WTC11 (cell line): ENCODE measurements around the gene MAP6. TPM values are rescaled to one million over a fixed set of nuclear protein-coding genes. Genes with fewer than 3 reads are reported as not detected.

Experiments used
- ATAC-seq: fragments of 200-7000 bp; cut with Tn5 transposase; 2 replicates; pipeline ENCODE4 v1.10.0; 2021; ENCODE audit warnings: mild to moderate bottlenecking, moderate library complexity
- CTCF ChIA-PET: fragments of 300-600 bp; sonication (Branson Sonifier 250); formaldehyde crosslinking; loops from one replicate; lab custom pipeline; 2021; ENCODE audit warnings: antibody characterized with exemption; lab: Charles Lee
- POLR2A ChIA-PET: fragments of 350-600 bp; sonication (Branson Sonifier 250); formaldehyde crosslinking; loops from one replicate; lab custom pipeline; 2021; ENCODE audit warnings: antibody characterized with exemption; lab: Charles Lee
- DNase-seq: peaks from one replicate; pipeline ENCODE4 v3.0.0; 2021; ENCODE audit warnings: low spot score
- H3K27ac Mint-ChIP-seq: 2 replicates; pipeline ENCODE4 v1.8.0; 2021; ENCODE audit warnings: mixed read lengths
- H3K27me3 Mint-ChIP-seq: 2 replicates; pipeline ENCODE4 v1.8.0; 2021; ENCODE audit warnings: low read depth, mild to moderate bottlenecking, moderate library complexity, mixed read lengths
- H3K36me3 Mint-ChIP-seq: 2 replicates; pipeline ENCODE4 v1.8.0; 2021; ENCODE audit warnings: mixed read lengths
- H3K4me1 Mint-ChIP-seq: 2 replicates; pipeline ENCODE4 v1.8.0; 2022; ENCODE audit warnings: mixed read lengths
- H3K4me3 Mint-ChIP-seq: 2 replicates; pipeline ENCODE4 v1.8.0; 2021; ENCODE audit warnings: mild to moderate bottlenecking, moderate library complexity, mixed read lengths
- H3K9me3 Mint-ChIP-seq: 2 replicates; pipeline ENCODE4 v1.8.0; 2021; ENCODE audit warnings: mixed read lengths
- ATF6 ChIP-seq: sonication (generic); formaldehyde crosslinking; IDR thresholded peaks from 2 replicates; pipeline ENCODE4 v1.8.1; 2023; ENCODE audit warnings: mild to moderate bottlenecking, missing genetic modification reagents
- E2F5 ChIP-seq: sonication (generic); formaldehyde crosslinking; IDR thresholded peaks from 2 replicates; pipeline ENCODE4 v1.8.1; 2022; ENCODE audit warnings: mild to moderate bottlenecking, moderate library complexity, missing genetic modification reagents
- EMX1 ChIP-seq: fragments of 250-450 bp; sonication (Bioruptor Pico); IDR thresholded peaks from 2 replicates; pipeline ENCODE4 v1.8.0; 2021; ENCODE audit warnings: mild to moderate bottlenecking
- ETV6 ChIP-seq: sonication (generic); formaldehyde crosslinking; IDR thresholded peaks from 2 replicates; pipeline ENCODE4 v1.8.1; 2022; ENCODE audit warnings: mild to moderate bottlenecking, missing genetic modification reagents
- FOXJ3 ChIP-seq: sonication (generic); formaldehyde crosslinking; IDR thresholded peaks from 2 replicates; pipeline ENCODE4 v1.9.0; 2021; ENCODE audit warnings: missing genetic modification reagents, mild to moderate bottlenecking, borderline replicate concordance
- FOXK1 ChIP-seq: sonication (generic); formaldehyde crosslinking; IDR thresholded peaks from 2 replicates; pipeline ENCODE4 v1.8.0; 2022; ENCODE audit warnings: mild to moderate bottlenecking, moderate library complexity, missing genetic modification reagents
- GABPB1 ChIP-seq: sonication (generic); formaldehyde crosslinking; IDR thresholded peaks from 2 replicates; pipeline ENCODE4 v1.8.1; 2023; ENCODE audit warnings: mild to moderate bottlenecking, missing genetic modification reagents
- GRHL2 ChIP-seq: fragments of 250-450 bp; sonication (Bioruptor Pico); IDR thresholded peaks from 2 replicates; pipeline ENCODE4 v1.8.0; 2022; ENCODE audit warnings: mild to moderate bottlenecking, moderate library complexity; ENCODE audit not compliant: insufficient replicate concordance, severe bottlenecking
- IRF2 ChIP-seq: sonication (generic); formaldehyde crosslinking; IDR thresholded peaks from 2 replicates; pipeline ENCODE4 v1.8.0; 2022; ENCODE audit warnings: low read depth, missing genetic modification reagents, borderline replicate concordance
- JUN ChIP-seq: sonication (generic); formaldehyde crosslinking; IDR thresholded peaks from 2 replicates; pipeline ENCODE4 v1.8.0; 2023; ENCODE audit warnings: mild to moderate bottlenecking, missing genetic modification reagents
- MAX ChIP-seq: sonication (generic); formaldehyde crosslinking; IDR thresholded peaks from 2 replicates; pipeline ENCODE4 v1.8.0; 2022; ENCODE audit warnings: mild to moderate bottlenecking, missing genetic modification reagents
- MLX ChIP-seq: sonication (generic); formaldehyde crosslinking; IDR thresholded peaks from 2 replicates; pipeline ENCODE4 v1.8.1; 2023; ENCODE audit warnings: mild to moderate bottlenecking, missing genetic modification reagents, moderate library complexity
- NR2C2 ChIP-seq: sonication (generic); formaldehyde crosslinking; IDR thresholded peaks from 2 replicates; pipeline ENCODE4 v1.8.0; 2022; ENCODE audit warnings: mild to moderate bottlenecking, missing genetic modification reagents
- NR3C1 ChIP-seq: sonication (generic); formaldehyde crosslinking; conservative IDR thresholded peaks from 2 replicates; pipeline ENCODE4 v1.8.1; 2023; ENCODE audit warnings: low read depth, mild to moderate bottlenecking, missing genetic modification reagents
- RORB ChIP-seq: fragments of 250-450 bp; sonication (Bioruptor Pico); IDR thresholded peaks from 2 replicates; pipeline ENCODE4 v1.9.0; 2021; ENCODE audit warnings: mild to moderate bottlenecking
- STAT6 ChIP-seq: sonication (generic); formaldehyde crosslinking; conservative IDR thresholded peaks from 2 replicates; pipeline ENCODE4 v1.8.1; 2023; ENCODE audit warnings: mild to moderate bottlenecking, low read depth, missing genetic modification reagents, moderate library complexity
- ZBTB21 ChIP-seq: sonication (generic); formaldehyde crosslinking; IDR thresholded peaks from 2 replicates; pipeline ENCODE4 v1.8.1; 2023; ENCODE audit warnings: mild to moderate bottlenecking, missing genetic modification reagents, borderline replicate concordance
- ZMAT4 ChIP-seq: fragments of 250-450 bp; sonication (Bioruptor Pico); IDR thresholded peaks from 2 replicates; pipeline ENCODE4 v1.9.0; 2021; ENCODE audit warnings: mild to moderate bottlenecking
- ZNF232 ChIP-seq: sonication (generic); formaldehyde crosslinking; IDR thresholded peaks from 2 replicates; pipeline ENCODE4 v1.8.0; 2022; ENCODE audit warnings: mild to moderate bottlenecking, missing genetic modification reagents
- ZNF317 ChIP-seq: sonication (generic); formaldehyde crosslinking; IDR thresholded peaks from 2 replicates; pipeline ENCODE4 v1.8.1; 2023; ENCODE audit warnings: low read depth, mild to moderate bottlenecking, moderate library complexity, missing genetic modification reagents, borderline replicate concordance
- ZNF416 ChIP-seq: fragments of 250-450 bp; sonication (Bioruptor Pico); IDR thresholded peaks from 2 replicates; pipeline ENCODE4 v1.9.0; 2021; ENCODE audit warnings: mild to moderate bottlenecking, inconsistent platforms
- ZNF671 ChIP-seq: fragments of 250-450 bp; sonication (Bioruptor Pico); IDR thresholded peaks from 2 replicates; pipeline ENCODE4 v1.8.0; 2021; ENCODE audit warnings: mild to moderate bottlenecking
- total RNA-seq: library from RNA; stranded (reverse); gene quantifications from 3 replicates; pipeline ENCODE4 v1.2.3, GENCODE V29; 2021

Gene MAP6
- total RNA-seq, 1 experiment from 2014 or later, result 0.90 TPM

- TF ChIP-seq NR2C2 (no peak), E2F5 (no peak; the same call in 1 of the 2 replicates), ZNF232 (CRISPR knock-in tag) (no peak), ZNF317 (no peak)
Measured at GRCh38 chr11:75583718-75584658, 84.8 kb downstream of the MAP6 start (continued).

GRCh38 chr11:75582895-75583717 lies 85.7 kb downstream of the MAP6 start:
- Mint-ChIP-seq H3K36me3 (no peaks in the 10 kb centered on the region), H3K9me3 (0 out of 2 replicates have a peak, but pooled peaks cover 3% of the 10 kb centered on the region), H3K27me3 (peaks cover 16% of the 10 kb centered on the region), H3K4me3 (peak overlapping the region; percentile 75), H3K27ac (peak overlapping the region; percentile 72), H3K4me1 (peaks cover 30% of the 10 kb centered on the region)
- ATAC-seq, result peak; percentile 72
- ChIA-PET POLR2A (interaction anchor here (0.8 to 2.8 kb wide), 9 partner anchors 8 to 142 kb away, joined by 3 to 21 read pairs (median 4); partner anchors contain the start of gene SERPINH1), CTCF (interaction anchor here (0.6 to 5.3 kb wide), 22 partner anchors 8 to 220 kb away, joined by 3 to 110 read pairs (median 5); partner anchors contain the start of genes GDPD5, MAP6 and SERPINH1)
- peak; percentile 77 for DNase-seq
- no peak for TF ChIP-seq ZMAT4 (CRISPR knock-in tag)
- TF ChIP-seq FOXK1, result peak; percentile 49; the same call in 1 of the 2 replicates
- TF ChIP-seq JUN, result no peak
- no peak for TF ChIP-seq GRHL2
- peak; percentile 73; the same call in 1 of the 2 replicates for TF ChIP-seq ZBTB21 (CRISPR knock-in tag)
- TF ChIP-seq NR3C1 (CRISPR knock-in tag), result 0 out of 2 replicates have a peak, but pooled peaks have one; percentile 65
- no peak for TF ChIP-seq ZNF671 (CRISPR knock-in tag)
- 0 out of 2 replicates have a peak, but pooled peaks have one; percentile 23 for TF ChIP-seq STAT6 (CRISPR knock-in tag)
- 0 out of 2 replicates have a peak, but pooled peaks have one; percentile 10 for TF ChIP-seq EMX1 (CRISPR knock-in tag)
- TF ChIP-seq MLX (CRISPR knock-in tag), result no peak
- no peak for TF ChIP-seq FOXJ3 (CRISPR knock-in tag)
- no peak for TF ChIP-seq NR2C2
- no peak for TF ChIP-seq ZNF232 (CRISPR knock-in tag)
- no peak for TF ChIP-seq ATF6 (CRISPR knock-in tag)
- no peak for TF ChIP-seq IRF2
- TF ChIP-seq RORB (CRISPR knock-in tag), result no peak
- 0 out of 2 replicates have a peak, but pooled peaks have one; percentile 22 for TF ChIP-seq ETV6 (CRISPR knock-in tag)
- TF ChIP-seq MAX (CRISPR knock-in tag), result 0 out of 2 replicates have a peak, but pooled peaks have one; percentile 14
- no peak for TF ChIP-seq ZNF416 (CRISPR knock-in tag)
- no peak for TF ChIP-seq GABPB1 (CRISPR knock-in tag)
